HG02588 (cell line): ENCODE results near the gene FGR.
"Not testable (repeated sequence)": the region's sequence is repeated elsewhere in the genome, so short reads cannot be mapped to it uniquely, and the experiment has no call there.

Experiments used
- ATAC-seq: cut with Tn5 transposase; IDR thresholded peaks from one replicate; pipeline ENCODE4 v1.9.1; 2021; ENCODE audit warnings: mild to moderate bottlenecking, moderate library complexity; ENCODE audit not compliant: unreplicated experiment

Gene FGR

DNA sequence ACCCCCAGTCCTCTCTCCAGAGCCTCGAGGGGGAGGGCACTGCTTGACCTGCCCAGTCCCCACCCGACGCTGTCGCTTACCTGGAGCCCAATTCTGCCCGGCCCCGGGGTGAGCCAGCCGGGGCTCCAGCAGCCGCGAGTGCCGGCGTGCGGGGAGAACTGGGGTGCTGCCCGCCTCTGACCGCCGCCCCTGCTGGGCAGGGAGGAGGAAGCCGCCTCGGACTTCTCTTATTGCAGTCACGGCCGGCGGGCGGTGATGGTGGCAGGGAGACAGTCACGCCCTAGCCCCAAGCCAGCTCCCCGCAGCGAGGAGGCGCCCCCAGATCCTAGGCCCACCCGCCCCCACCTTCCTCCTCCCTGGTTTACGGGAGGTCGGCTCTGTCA, at the start of gene FGR:
TSS of gene FGR (minus strand) at position 201 of the 383 bp plus-strand sequence. CDS start 11,269 bp downstream, outside the sequence.
- no peak for ATAC-seq

DNA sequence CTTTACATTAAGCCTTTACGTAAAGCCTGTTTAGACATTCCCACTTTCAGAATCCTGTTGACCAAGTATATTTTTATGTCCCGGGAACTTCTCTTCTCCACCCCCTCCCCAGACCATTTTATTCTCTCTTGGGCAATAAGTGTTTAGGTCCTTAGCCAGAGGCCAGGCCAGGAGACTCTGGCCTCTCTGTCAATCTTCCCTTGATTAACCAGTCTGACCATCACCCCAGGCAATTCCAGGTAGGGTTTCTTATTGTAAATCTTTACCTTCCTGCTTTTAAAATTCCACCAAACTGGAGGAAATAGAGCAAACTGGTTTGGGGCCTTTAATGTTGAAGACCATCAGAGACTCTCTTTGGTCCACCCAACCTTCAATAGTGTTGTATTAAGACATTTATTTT, 49.2 kb upstream of the FGR start:
- no peak for ATAC-seq

DNA sequence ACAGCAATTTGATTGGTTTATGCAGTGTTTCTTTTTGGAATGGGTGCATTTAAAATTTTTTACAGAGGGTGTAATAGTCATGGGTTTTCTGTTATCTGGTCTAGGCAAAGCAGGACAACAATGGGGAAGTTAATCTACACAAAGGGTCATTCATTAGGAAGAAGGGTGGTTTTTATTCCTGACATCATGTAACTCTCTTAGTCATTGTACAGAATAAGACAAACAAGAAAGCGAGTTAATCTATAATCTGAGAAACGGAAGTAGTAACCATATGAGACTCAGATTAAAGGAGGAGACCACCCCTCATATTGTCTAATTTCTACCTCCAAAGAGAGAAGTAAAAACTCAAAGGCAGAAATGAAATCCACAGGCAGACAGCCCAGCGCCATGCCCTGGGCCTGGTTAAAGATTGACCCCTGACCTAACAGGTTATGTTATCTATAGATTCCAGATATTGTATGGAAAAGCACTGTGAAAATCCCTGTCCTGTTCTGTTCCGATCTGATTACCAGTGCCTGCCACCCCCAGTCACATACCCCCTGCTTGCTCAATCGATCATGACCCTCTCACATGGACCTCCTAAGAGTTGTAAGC, 47.5 kb upstream of the FGR start:
- ATAC-seq = no peak

GRCh38 chr1:27681580-27681979, 46.6 kb upstream of the FGR start:
- ATAC-seq = not testable (repeated sequence)

- ATAC-seq = not testable (repeated sequence)
Measured at GRCh38 chr1:27680225-27680791, 45.3 kb upstream of the FGR start.

DNA sequence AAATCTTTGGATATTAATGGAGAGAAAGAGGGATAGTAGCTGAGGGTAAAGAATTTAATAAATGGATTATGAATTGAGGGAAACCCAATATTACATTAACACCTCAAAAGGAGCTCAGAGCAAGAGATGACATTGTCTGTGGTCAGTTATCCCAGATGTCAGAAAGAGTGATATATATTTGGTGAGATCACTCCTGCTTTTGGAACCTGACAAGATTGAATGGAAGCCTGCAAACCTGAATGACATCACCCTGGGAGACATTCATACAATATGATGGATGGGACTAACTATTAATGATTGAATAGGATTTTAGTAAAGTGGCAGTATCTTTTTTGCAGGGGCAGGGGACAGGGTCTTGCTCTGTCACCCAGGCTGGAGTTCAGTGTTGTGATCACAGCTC, 43.8 kb upstream of the FGR start:
- ATAC-seq = no peak

- ATAC-seq = no peak
Measured at GRCh38 chr1:27676410-27676809, 41.4 kb upstream of the FGR start.

DNA sequence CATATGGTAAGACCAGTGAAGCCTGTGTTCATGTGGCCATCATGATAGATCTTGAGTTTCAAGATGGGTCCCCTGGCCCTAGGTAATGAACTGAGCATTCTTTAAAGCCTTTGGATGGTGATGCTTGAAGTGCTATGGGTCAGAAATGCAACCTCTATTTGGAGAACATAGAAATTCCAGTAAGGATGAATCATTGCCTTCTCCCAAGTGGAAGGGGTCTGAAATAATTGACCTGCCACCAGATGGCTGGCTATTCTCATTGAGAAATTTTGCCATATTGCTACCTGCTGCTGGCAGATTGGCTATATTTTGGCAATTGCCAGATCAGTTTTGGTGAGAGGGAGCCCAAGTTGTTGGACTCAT, 37.7 kb upstream of the FGR start:
- no peak for ATAC-seq

GRCh38 chr1:27671964-27672749, 37.2 kb upstream of the FGR start, which contains the start of gene IFI6:
IFI6 (minus strand) TSS chr1:27672192; CDS start chr1:27669314, 2,878 bp downstream.
- peak; percentile 78 for ATAC-seq

DNA sequence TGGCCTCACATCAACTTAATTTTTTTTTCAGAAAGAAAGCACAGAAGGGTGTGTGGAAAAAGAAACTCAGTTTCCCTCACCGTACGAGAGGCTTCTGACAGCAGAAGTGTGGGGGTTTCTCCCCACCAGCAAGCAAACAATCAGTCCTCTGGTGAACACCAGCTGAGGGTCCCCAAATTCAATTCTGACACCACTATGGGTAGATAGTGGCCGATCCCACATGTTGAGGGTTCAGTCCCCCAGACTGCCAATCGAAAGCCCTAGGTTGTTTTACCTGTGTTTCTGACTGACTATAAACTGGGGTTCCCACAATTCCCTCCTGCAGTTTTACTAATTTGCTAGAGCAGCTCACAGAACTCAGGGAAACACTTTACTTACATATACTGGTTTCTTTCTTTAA, 34.9 kb upstream of the FGR start:
- ATAC-seq = no peak

DNA sequence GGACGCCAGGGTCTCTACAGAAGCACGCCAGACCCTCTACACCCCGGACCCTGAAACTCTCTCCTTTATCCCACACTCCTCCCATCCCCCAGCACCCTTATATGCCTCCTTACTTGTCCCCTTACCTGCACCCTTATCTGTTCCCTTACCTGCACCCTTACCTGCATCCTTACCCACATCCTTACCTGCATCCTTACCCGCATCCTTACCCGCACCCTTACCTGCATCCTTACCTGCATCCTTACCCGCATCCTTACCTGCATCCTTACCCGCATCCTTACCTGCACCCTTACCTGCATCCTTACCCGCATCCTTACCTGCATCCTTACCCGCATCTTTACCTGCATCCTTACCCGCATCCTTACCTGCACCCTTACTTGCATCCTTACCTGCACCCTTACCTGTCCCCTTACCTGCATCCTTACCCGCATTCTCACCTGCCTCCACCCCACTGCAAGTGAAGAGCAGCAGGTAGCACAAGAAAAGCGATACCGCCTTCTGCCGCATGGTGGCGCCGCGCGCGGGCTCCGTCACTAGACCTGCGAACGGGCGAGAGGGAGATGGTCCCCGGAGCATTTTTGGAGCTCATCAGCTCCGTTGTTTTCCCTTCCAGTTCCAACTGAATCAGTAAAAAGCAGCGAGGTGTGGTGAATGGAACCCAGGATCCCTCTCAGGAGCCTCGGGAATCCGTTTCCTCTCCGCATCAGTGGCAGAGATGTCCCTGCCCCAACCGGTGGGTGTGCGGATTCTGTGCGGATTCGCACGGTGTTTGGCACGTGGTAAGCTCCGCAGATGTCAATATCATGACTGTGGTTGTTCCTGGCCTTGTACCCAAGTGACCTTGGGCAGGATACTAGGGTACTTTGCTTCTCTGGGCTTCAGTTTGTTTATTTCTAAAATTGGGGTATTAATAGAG, 34.1 kb upstream of the FGR start:
- no peak for ATAC-seq

DNA sequence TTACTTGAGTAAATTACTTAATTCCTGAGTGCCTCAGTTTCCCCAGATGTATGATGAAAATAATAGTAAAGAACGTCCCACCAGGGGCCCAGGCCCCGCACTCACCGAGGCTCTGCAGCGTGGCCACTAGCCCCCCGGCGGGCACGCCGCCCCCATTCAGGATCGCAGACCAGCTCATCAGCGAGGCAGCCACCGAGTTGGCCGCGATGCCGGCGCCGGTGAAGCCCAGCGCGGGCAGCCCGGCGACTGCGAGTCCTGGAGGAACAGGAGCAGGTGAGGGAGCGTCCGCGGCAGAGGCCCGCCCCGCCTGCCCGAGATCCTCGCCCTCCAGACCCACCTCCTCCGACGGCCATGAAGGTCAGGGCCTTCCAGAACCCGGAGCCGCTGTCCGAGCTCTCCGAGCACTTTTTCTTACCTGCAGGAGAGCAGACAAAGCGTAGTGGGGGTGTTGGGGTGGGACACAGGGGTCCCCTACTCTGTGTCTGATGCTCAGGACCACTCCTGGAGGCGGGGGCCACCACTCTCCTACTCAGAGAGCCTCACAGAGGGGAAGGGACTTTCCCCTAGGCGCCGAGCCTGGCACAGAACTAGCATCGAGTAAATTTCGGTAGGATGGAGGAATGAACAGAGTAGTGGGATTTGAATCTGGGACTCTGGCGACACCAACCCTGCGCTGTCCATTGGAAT, 33.3 kb upstream of the FGR start:
- ATAC-seq = no peak

DNA sequence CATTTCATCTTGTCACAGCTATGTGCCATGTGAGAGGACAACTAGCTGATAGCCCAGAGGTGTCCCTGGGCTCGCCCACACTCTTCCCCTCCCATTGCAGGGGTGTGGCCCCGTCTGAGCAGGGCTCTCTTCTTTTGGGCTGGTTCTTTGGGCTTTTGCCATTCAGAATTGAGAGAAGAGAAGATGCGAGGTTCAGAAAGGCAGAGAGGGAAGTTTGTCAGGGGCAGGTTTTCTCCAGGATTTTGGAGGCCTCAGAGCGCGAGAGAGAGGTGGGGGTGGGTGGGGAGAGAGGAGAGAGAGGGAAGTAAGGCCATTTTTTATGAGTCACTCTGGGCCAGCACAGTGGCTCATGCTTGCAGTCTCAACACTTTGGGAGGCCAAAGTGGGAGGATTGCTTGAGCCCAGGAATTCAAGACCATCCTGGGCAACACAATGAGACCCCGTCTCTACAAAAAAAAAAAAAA, 31.8 kb upstream of the FGR start:
- ATAC-seq = no peak

DNA sequence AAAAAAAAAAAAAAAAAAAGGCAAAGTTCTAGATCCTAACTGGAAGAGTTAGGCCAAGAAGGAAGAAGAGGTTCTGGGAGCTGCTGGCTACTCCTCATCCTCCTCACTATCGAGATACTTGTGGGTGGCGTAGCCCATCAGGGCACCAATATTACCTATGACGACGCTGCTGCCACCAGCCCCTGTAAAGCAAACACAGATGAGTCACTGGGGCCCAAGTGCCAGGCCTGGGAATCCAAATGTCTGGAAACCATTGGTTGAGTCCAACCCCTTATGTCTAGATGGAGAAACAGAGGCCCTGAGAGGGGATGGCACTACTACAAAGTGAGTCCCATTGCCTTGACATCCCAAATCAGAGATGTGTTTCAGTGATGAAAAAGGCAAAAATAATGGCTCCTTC, 31.3 kb upstream of the FGR start:
- ATAC-seq = no peak

DNA sequence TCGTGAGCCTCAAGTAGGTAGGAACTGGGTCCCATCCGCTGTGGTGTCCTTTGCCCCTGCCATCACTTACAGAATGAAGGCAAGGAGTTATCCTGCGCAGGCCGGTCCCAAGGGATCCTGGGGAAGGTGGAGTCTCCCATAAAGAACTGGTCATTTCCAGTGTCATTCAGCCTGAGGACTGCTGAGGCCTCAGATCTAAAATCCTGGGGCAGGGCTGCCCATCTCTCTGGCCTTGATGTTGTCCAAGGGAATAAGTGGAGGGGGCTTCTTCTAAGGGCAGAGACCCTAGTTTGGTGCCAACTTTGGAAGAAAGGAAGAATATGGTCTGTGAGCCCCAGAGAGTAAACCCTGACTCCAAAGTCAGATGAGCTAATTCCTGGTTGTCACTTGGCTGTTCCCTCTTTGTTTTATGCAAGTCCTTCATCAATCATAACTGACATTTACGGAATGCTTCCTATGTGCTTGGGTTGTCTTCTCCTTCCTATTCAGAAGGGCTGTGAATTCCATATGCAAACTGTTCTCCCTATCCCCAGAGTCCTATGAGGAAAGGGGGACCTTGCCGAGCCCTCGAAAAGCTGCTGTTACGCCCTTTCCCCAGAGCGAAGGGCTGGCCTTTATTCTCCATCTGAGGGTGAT, 30.1 kb upstream of the FGR start:
- ATAC-seq = no peak

DNA sequence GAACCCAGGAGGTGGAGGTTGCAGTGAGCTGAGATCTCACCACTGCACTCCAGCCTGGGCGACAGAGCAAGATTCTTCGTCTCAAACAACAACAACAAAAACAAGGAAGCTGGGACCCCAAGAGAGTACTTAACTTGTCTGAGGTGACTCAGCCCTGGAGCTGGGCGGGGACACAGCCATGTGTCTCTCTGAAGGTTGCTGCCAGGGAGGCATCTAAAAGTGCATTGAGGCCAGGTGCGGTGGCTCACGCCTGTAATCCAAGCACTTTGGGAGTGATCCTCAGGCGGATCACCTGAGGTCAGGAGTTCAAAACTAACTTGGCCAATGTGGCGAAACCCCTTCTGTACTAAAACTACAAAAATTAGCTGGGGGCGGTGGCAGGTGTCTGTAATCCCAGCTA, 29.3 kb upstream of the FGR start:
- no peak for ATAC-seq

- no peak for ATAC-seq
Measured at GRCh38 chr1:27662707-27663393, 27.9 kb upstream of the FGR start.

- ATAC-seq = no peak
Measured at GRCh38 chr1:27662261-27662660, 27.3 kb upstream of the FGR start.

- no peak for ATAC-seq
Measured at GRCh38 chr1:27661412-27662075, 26.6 kb upstream of the FGR start.
